OCI-LY3 (cell line): ENCODE data around the gene DHX57.

Experiments
- CTCF ChIP-seq: fragments of 200-600, 300-600 bp; sonication (generic); IDR thresholded peaks from 2 replicates; pipeline ENCODE4 v1.5.1; 2014; ENCODE audit warnings: antibody characterized with exemption, low read length, low read depth
- EZH2phosphoT487 ChIP-seq: fragments of 200-600 bp; shearing (Covaris generic); IDR thresholded peaks from 2 replicates; pipeline ENCODE4 v1.6.1; 2018; ENCODE audit warnings: antibody characterized with exemption, mixed run types, low read depth

DNA sequence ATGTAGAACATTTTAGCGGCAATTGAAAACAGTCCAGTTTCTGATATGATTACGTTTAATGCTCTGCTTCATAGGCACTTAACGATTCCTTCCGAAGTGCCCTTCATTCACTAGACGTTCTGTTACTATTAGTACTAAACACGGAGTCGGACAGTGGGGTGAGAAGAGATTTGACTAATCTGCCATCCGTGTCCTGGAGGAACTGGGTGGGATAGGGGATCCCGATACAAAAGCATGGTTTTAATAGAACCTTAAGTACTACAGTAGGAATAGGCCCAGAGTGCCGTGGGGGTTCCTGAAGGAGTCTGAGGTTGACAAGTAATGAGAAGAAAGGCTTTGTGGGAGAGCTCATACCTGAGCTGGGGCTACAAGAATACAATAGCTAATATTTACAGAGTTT lies 673 bp upstream of the DHX57 start:
- TF ChIP-seq CTCF (no peak), EZH2phosphoT487 (no peak)
